Stimulated activated naive CD8-positive, alpha-beta T cell treated with anti-CD3 and anti-CD28 coated beads, Interleukin-15, Interleukin-2, amounts not matched to agents 100 ng/mL and 50 ng/mL, for 24 hours (primary cell): ENCODE measurements around the gene SLC32A1.
A peak's percentile ranks its signal among the peaks of the same experiment; 100 is the strongest.

ENCODE experiments used
- H3K27ac Mint-ChIP-seq: one replicate; pipeline ENCODE4 v1.8.0; 2021; ENCODE audit warnings: mild to moderate bottlenecking, mixed read lengths
- H3K27me3 Mint-ChIP-seq: one replicate; pipeline ENCODE4 v1.8.0; 2021; ENCODE audit warnings: mixed read lengths
- H3K36me3 Mint-ChIP-seq: one replicate; pipeline ENCODE4 v1.8.0; 2021; ENCODE audit warnings: low read depth, mixed read lengths
- H3K4me1 Mint-ChIP-seq: one replicate; pipeline ENCODE4 v1.8.0; 2021; ENCODE audit warnings: low read depth, mixed read lengths
- H3K4me3 Mint-ChIP-seq: one replicate; pipeline ENCODE4 v1.8.0; 2021; ENCODE audit warnings: mild to moderate bottlenecking, mixed read lengths
- H3K9me3 Mint-ChIP-seq: one replicate; pipeline ENCODE4 v1.8.0; 2021; ENCODE audit warnings: mixed read lengths

Gene SLC32A1

GRCh38 chr20:38723848-38724625, at the start of gene SLC32A1:
TSS of gene SLC32A1 (plus strand) at chr20:38724486. CDS start at chr20:38724725, 239 bp downstream.
- peaks cover 6% of the 10 kb centered on the region for H3K36me3 Mint-ChIP-seq
- peak within 1 kb of the TSS; percentile 52 for H3K4me3 Mint-ChIP-seq
- H3K27me3 Mint-ChIP-seq = peaks cover 87% of the 10 kb centered on the region
- peaks cover 45% of the 10 kb centered on the region for H3K4me1 Mint-ChIP-seq
- no peak within 1 kb of the TSS for H3K27ac Mint-ChIP-seq
- H3K9me3 Mint-ChIP-seq = no peaks in the 10 kb centered on the region

DNA sequence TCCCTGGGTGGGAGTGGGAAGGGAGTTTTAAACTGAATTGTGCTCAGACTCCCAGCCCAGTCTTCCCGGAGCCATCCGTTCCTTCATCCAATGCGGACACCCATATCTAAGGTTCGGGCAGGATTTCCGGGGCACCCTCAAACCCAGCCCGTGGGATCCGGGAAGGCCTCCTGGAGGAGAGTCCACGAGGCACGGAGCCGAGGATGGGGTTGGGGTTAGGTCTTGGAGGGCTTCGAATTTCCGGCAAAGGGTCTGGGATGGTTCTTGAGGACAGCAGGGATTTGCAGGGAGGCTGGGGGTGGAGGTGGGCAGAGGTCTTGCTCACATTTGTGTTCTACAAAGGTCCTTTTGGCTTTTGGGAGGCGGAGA, 49.5 kb upstream of the SLC32A1 start:
- Mint-ChIP-seq H3K27me3 (peaks cover 47% of the 10 kb centered on the region), H3K4me3 (peak overlapping the region; percentile 54), H3K27ac (peak overlapping the region; percentile 52), H3K36me3 (no peaks in the 10 kb centered on the region), H3K4me1 (peaks cover 9% of the 10 kb centered on the region), H3K9me3 (no peaks in the 10 kb centered on the region)

DNA sequence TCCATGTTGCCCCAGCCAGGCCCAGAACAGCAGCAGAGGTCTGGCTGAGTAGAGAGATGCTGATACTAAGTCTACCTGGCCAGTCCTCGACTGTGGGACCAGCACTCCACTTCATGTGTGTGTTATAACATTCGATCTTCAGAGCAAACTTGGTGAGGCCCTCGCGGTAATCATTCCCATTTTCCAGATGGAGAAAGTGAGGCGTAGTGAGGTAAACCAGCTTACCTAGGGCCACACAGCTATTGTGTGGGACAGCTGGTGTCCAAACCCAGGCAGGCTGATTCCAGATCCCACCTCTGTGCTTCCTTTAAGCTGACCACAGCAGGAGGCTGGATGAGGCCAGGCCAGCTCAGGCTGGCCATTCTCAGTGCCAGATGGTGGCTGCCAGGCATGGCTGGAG, 47.7 kb upstream of the SLC32A1 start:
- Mint-ChIP-seq H3K4me3 (no peak overlapping the region), H3K27ac (no peak overlapping the region), H3K9me3 (no peaks in the 10 kb centered on the region), H3K36me3 (no peaks in the 10 kb centered on the region), H3K4me1 (peaks cover 9% of the 10 kb centered on the region), H3K27me3 (peaks cover 52% of the 10 kb centered on the region)

GRCh38 chr20:38680500-38681306, 43.6 kb upstream of the SLC32A1 start:
- Mint-ChIP-seq H3K4me3 (no peak overlapping the region), H3K4me1 (no peaks in the 10 kb centered on the region), H3K36me3 (no peaks in the 10 kb centered on the region), H3K27ac (no peak overlapping the region), H3K27me3 (peaks cover 55% of the 10 kb centered on the region), H3K9me3 (peaks cover 4% of the 10 kb centered on the region)

- no peaks in the 10 kb centered on the region for H3K4me1 Mint-ChIP-seq
- H3K9me3 Mint-ChIP-seq = peaks cover 4% of the 10 kb centered on the region
- no peak overlapping the region for H3K27ac Mint-ChIP-seq
- peaks cover 79% of the 10 kb centered on the region for H3K27me3 Mint-ChIP-seq
- H3K36me3 Mint-ChIP-seq = no peaks in the 10 kb centered on the region
- H3K4me3 Mint-ChIP-seq = no peak overlapping the region
Observed at GRCh38 chr20:38685271-38685670, 39.0 kb upstream of the SLC32A1 start.

DNA sequence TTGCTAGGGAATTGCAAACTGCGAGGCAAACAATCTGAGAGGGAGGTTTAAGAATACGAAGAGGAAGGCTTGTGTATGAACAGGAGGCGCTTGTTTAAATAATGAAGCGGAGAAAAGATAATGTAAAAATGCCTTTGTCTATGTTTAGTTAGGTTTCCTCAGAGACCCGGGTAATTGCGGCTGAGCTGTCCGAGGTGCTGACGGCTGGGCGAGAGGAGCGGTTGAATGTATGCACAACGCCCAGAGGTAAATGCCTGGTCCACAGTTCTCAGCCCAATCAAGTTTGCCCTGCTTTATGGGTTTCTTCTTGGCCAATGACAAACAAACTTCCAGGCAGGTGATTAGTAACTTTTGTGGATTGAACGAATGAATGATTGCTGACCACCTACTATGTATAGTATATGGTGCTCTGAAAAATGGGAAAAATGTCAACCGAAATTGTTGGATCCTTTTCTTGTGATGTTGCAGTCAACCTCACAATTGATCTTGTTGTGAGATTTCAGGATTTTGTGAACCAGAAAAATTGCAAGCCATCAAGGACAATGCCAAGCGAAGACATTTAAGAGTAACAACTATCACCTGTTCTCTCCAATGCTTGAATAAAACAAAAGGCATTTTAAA, 38.3 kb upstream of the SLC32A1 start:
- Mint-ChIP-seq H3K4me1 (no peaks in the 10 kb centered on the region), H3K27ac (no peak overlapping the region), H3K27me3 (peaks cover 76% of the 10 kb centered on the region), H3K9me3 (peaks cover 4% of the 10 kb centered on the region), H3K36me3 (no peaks in the 10 kb centered on the region), H3K4me3 (no peak overlapping the region)

DNA sequence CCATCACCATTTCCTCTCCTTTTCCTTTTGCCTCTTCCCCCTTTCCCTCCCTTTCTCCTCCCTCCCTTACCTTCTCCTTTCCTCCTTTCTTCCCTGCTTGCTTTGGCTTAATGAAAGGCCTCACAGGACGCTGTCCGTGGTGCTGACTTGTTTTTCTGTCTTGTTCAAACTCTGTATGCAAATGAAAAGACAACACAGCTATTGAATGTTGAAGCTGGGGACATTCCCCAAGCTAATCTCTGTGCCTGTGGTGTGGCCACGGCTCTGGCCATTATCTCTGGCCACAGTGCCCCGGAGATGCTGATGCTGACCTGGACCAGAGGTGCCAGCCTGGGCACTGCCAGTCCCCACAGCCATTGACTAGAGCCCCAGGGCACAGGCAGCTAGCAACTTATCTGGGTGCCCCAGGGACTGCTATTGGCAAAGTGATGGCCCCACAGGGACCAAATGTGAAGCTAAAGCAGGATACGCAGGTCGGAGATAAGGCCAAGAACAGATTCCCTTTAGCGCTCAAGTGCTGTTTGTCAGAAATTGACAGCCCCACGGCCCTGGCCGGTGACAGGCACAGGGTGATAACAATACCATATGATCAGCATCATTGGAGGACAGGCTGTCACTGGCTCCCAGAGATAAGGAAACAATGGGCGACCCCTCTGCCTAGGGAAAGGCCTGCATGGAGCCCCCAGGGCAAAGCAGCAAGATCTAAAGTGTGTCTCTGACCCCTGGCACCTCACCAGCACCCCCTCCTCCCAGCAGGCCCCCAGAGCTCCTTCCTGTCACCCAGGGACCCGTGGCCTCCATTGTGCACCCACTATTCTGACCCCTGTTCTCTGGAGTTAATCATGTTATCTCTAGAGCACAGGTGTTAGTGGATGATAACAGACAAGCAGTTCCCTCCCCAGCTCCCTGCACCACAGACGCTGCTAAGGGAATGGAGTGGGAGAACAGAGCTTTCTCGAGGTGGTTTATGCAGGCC, 31.6 kb upstream of the SLC32A1 start:
- Mint-ChIP-seq H3K9me3 (no peaks in the 10 kb centered on the region), H3K36me3 (no peaks in the 10 kb centered on the region), H3K4me1 (no peaks in the 10 kb centered on the region), H3K27ac (no peak overlapping the region), H3K27me3 (peaks cover 33% of the 10 kb centered on the region), H3K4me3 (no peak overlapping the region)

DNA sequence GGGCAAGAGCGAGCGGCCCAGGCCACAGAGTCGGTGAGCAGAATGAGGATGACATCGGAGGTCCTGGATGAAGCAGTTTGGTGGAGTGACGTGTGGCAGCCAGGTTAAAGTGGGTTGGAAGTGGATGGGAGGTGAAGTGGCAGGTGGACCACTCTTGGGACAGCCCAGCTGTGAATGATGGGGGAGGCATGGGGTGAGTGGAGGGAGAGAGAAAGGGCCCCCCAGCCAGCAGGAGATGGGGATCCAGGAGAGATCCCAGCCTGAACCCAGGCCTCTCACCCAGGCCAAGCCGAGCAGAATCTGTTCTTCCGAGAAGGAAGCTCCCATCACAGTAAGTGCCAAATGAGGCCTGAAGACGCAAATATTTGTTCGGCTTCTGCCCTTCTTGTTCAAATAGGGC, 27.0 kb upstream of the SLC32A1 start:
- Mint-ChIP-seq H3K27me3 (peaks cover 8% of the 10 kb centered on the region), H3K4me1 (no peaks in the 10 kb centered on the region), H3K36me3 (no peaks in the 10 kb centered on the region), H3K27ac (no peak overlapping the region), H3K9me3 (no peaks in the 10 kb centered on the region), H3K4me3 (no peak overlapping the region)

GRCh38 chr20:38698541-38698940, 25.7 kb upstream of the SLC32A1 start:
- Mint-ChIP-seq H3K4me3 (no peak overlapping the region), H3K27ac (no peak overlapping the region), H3K4me1 (no peaks in the 10 kb centered on the region), H3K27me3 (peaks cover 8% of the 10 kb centered on the region), H3K9me3 (no peaks in the 10 kb centered on the region), H3K36me3 (no peaks in the 10 kb centered on the region)

GRCh38 chr20:38700141-38700540, 24.1 kb upstream of the SLC32A1 start:
- peaks cover 8% of the 10 kb centered on the region for H3K27me3 Mint-ChIP-seq
- H3K4me3 Mint-ChIP-seq = no peak overlapping the region
- H3K9me3 Mint-ChIP-seq = no peaks in the 10 kb centered on the region
- H3K4me1 Mint-ChIP-seq = no peaks in the 10 kb centered on the region
- H3K36me3 Mint-ChIP-seq = no peaks in the 10 kb centered on the region
- no peak overlapping the region for H3K27ac Mint-ChIP-seq

DNA sequence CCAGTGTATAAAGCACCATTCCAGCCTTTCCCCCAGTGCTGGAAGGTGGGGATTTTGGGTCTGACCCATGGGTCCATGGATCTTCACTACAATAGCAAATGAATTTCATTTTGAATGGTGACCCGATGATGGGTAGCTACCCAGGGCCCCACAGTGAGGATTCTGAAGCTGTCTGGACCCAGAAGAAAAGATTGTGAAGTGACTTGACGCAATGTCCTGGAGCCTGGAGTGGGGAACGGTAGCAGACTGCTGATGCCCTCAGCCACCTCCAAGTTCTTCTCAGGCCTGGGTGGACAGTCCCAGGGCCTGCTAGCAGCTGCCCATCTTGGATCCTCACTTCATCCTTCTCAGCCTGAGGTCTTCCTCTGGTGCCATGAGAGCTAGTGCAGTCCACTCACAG, 23.4 kb upstream of the SLC32A1 start:
- H3K27ac Mint-ChIP-seq = no peak overlapping the region
- no peak overlapping the region for H3K4me3 Mint-ChIP-seq
- no peaks in the 10 kb centered on the region for H3K9me3 Mint-ChIP-seq
- H3K4me1 Mint-ChIP-seq = no peaks in the 10 kb centered on the region
- peaks cover 10% of the 10 kb centered on the region for H3K27me3 Mint-ChIP-seq
- H3K36me3 Mint-ChIP-seq = no peaks in the 10 kb centered on the region

DNA sequence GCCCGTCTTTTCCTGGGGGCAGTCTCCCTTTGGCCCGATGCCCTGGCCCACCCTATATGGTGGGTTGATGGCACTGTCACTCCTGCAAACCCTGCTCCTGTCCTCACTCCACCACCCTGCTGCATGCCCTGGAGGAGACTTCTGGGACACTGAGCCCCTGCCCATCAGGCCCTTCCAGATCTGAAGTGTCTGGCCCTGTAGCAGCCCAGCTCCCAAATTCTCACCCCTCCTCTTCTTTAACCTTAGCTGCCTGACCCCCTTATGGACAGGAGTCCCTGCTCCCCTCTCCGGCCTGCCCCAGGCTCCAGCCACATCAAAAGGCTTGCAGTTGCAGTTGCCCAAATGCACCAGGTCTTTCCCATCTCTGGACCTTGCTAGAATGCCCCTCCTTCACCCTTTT, 20.8 kb upstream of the SLC32A1 start:
- Mint-ChIP-seq H3K9me3 (no peaks in the 10 kb centered on the region), H3K27ac (no peak overlapping the region), H3K36me3 (no peaks in the 10 kb centered on the region), H3K4me1 (no peaks in the 10 kb centered on the region), H3K4me3 (no peak overlapping the region), H3K27me3 (peaks cover 18% of the 10 kb centered on the region)

DNA sequence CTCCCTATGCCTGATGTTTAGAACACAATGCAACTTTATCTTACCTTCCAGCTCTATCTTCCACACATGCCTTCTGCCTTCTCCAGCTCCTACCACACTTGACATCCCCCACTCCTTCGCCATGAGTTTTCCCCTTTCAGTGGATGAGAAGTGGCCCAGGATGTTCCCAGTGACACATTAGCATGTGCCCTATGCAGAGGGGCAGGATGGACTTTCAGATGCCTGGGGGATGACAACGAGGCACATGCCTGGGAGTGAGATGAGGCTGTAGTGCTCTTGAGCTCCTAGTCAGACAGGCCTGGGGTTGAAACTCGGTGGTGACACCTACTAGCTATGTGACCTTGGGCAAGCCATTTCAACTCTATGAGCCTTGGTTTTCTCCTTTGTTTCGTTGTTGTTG, 20.1 kb upstream of the SLC32A1 start:
- no peaks in the 10 kb centered on the region for H3K4me1 Mint-ChIP-seq
- H3K27ac Mint-ChIP-seq = no peak overlapping the region
- H3K4me3 Mint-ChIP-seq = no peak overlapping the region
- H3K9me3 Mint-ChIP-seq = no peaks in the 10 kb centered on the region
- no peaks in the 10 kb centered on the region for H3K36me3 Mint-ChIP-seq
- peaks cover 20% of the 10 kb centered on the region for H3K27me3 Mint-ChIP-seq

DNA sequence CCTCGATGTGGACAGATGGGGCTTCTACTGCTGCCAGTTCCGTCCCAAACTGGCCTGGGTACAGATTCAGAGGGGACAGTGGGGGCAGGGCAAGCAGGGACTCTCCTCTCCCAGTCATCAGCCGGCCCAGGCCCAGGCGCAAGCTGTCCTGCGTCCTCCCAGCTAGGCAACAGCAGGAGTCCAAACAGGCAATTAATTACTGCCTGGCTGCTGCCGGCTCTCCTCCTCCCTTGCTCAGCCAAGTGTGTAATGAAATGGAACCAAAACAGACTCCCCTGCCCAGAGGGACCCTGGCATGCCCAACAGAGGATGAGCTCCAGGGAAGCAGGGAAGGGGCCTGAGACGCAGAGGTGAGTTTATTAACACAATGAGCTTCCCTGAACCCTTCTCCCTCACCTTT, 17.8 kb upstream of the SLC32A1 start:
- no peaks in the 10 kb centered on the region for H3K4me1 Mint-ChIP-seq
- no peaks in the 10 kb centered on the region for H3K36me3 Mint-ChIP-seq
- no peaks in the 10 kb centered on the region for H3K9me3 Mint-ChIP-seq
- peaks cover 28% of the 10 kb centered on the region for H3K27me3 Mint-ChIP-seq
- H3K27ac Mint-ChIP-seq = no peak overlapping the region
- H3K4me3 Mint-ChIP-seq = no peak overlapping the region
